Mesendoderm (in vitro differentiated cells): ENCODE measurements around the gene CAPN13.

Source experiments
- DNase-seq: peaks from one replicate; pipeline ENCODE4 v3.0.0; 2013
- H2AK5ac ChIP-seq: 2 replicates; pipeline ENCODE4 v1.6.1; 2013; ENCODE audit warnings: low read length, inconsistent platforms
- H2BK120ac ChIP-seq: 2 replicates; pipeline ENCODE4 v1.6.1; 2013; ENCODE audit warnings: low read depth, mild to moderate bottlenecking, low read length, moderate library complexity, mixed read lengths
- H2BK15ac ChIP-seq: replicated peaks from 2 replicates; pipeline ENCODE4 v1.6.1; 2013; ENCODE audit warnings: low read depth, mild to moderate bottlenecking, moderate library complexity
- H2BK5ac ChIP-seq: 2 replicates; pipeline ENCODE4 v1.6.1; 2013; ENCODE audit warnings: low read length, inconsistent platforms
- H3K18ac ChIP-seq: 2 replicates; pipeline ENCODE4 v1.6.1; 2013; ENCODE audit warnings: mild to moderate bottlenecking, low read length, mixed read lengths
- H3K23ac ChIP-seq: one replicate; pipeline ENCODE4 v1.6.1; 2013; ENCODE audit warnings: low read length
- H3K27ac ChIP-seq: 2 replicates; pipeline ENCODE4 v1.5.1; 2013; ENCODE audit warnings: low read depth, mild to moderate bottlenecking, inconsistent platforms, low read length, moderate library complexity
- H3K27me3 ChIP-seq: 2 replicates; pipeline ENCODE4 v1.6.1; 2013; ENCODE audit warnings: low read length, control low read depth, mild to moderate bottlenecking, inconsistent platforms; ENCODE audit not compliant: insufficient read depth, poor library complexity
- H3K36me3 ChIP-seq: 2 replicates; pipeline ENCODE4 v1.6.1; 2013; ENCODE audit warnings: low read length, inconsistent platforms; ENCODE audit not compliant: control insufficient read depth, insufficient read depth
- H3K4ac ChIP-seq: one replicate; pipeline ENCODE4 v1.6.1; 2013; ENCODE audit warnings: low read depth, mild to moderate bottlenecking, low read length, moderate library complexity
- H3K4me1 ChIP-seq: 2 replicates; pipeline ENCODE4 v1.6.1; 2013; ENCODE audit warnings: low read depth, low read length, inconsistent platforms; ENCODE audit not compliant: control insufficient read depth
- H3K4me2 ChIP-seq: 2 replicates; pipeline ENCODE4 v1.6.1; 2013; ENCODE audit warnings: low read length
- H3K4me3 ChIP-seq: 2 replicates; pipeline ENCODE4 v1.5.1; 2013; ENCODE audit warnings: mild to moderate bottlenecking, low read length
- H3K56ac ChIP-seq: one replicate; pipeline ENCODE4 v1.6.1; 2013; ENCODE audit warnings: low read length
- H3K79me1 ChIP-seq: 2 replicates; pipeline ENCODE4 v1.6.1; 2013; ENCODE audit warnings: low read length, inconsistent platforms
- H3K79me2 ChIP-seq: 2 replicates; pipeline ENCODE4 v1.6.1; 2013; ENCODE audit warnings: mild to moderate bottlenecking, low read length; ENCODE audit not compliant: control insufficient read depth, insufficient read depth
- H3K9ac ChIP-seq: 2 replicates; pipeline ENCODE4 v1.6.1; 2013; ENCODE audit warnings: low read length, inconsistent platforms
- H4K5ac ChIP-seq: one replicate; pipeline ENCODE4 v1.6.1; 2013; ENCODE audit warnings: low read length
- H4K8ac ChIP-seq: one replicate; pipeline ENCODE4 v1.6.1; 2013; ENCODE audit warnings: low read depth, mild to moderate bottlenecking, control low read depth, low read length, moderate library complexity
- WGBS: extraction: QIAGEN DNeasy Blood & Tissue Kit; methylation state at CpG from one replicate; pipeline ENCODE4 v1.1.7; 2013; ENCODE audit warnings: low lambda C conversion rate, missing lambda C conversion rate; ENCODE audit not compliant: insufficient coverage; ENCODE audit errors: extremely low coverage; 5-methylcytosine and 5-hydroxymethylcytosine counted together

Gene CAPN13

DNA sequence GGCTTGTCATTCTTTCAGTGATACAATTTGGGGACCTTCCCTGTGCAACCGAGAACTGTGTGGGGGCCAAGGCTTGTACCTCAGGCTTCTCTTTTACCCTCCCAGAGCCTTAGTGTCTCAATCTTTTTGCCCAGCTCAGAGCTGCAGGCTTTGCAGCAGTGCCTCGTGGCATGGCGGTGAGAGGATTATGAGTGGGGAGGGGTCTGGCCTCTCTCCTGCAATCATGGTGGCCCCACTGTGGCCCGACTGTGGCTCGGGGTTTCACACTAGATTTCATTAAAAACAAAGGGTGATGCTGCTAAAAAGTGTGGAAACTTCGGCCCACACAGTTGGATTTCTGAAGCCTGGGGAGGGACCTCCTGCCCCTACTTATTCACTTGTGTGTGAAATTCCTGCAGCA is 75.5 kb downstream of the CAPN13 start:
- H3K79me2 ChIP-seq: no peaks in the 10 kb centered on the region
- no peak overlapping the region for H2BK15ac ChIP-seq
- no peak overlapping the region for H2AK5ac ChIP-seq
- no peak overlapping the region for H3K18ac ChIP-seq
- no peak for DNase-seq
- no peak overlapping the region for H3K4me2 ChIP-seq
- no peak overlapping the region for H3K4ac ChIP-seq
- no peak overlapping the region for H3K23ac ChIP-seq
- H3K4me1 ChIP-seq: no peaks in the 10 kb centered on the region
- H4K5ac ChIP-seq: no peak overlapping the region
- no peak overlapping the region for H3K56ac ChIP-seq
- no CpG with 5 or more reads among the region's 6 CpGs for WGBS
- no peak overlapping the region for H3K4me3 ChIP-seq
- H3K36me3 ChIP-seq: no peaks in the 10 kb centered on the region
- H3K79me1 ChIP-seq: no peaks in the 10 kb centered on the region
- no peak overlapping the region for H3K9ac ChIP-seq
- no peak overlapping the region for H4K8ac ChIP-seq
- H2BK5ac ChIP-seq: no peak overlapping the region
- no peak overlapping the region for H3K27ac ChIP-seq
- H3K27me3 ChIP-seq: no peaks in the 10 kb centered on the region
- no peak overlapping the region for H2BK120ac ChIP-seq

DNA sequence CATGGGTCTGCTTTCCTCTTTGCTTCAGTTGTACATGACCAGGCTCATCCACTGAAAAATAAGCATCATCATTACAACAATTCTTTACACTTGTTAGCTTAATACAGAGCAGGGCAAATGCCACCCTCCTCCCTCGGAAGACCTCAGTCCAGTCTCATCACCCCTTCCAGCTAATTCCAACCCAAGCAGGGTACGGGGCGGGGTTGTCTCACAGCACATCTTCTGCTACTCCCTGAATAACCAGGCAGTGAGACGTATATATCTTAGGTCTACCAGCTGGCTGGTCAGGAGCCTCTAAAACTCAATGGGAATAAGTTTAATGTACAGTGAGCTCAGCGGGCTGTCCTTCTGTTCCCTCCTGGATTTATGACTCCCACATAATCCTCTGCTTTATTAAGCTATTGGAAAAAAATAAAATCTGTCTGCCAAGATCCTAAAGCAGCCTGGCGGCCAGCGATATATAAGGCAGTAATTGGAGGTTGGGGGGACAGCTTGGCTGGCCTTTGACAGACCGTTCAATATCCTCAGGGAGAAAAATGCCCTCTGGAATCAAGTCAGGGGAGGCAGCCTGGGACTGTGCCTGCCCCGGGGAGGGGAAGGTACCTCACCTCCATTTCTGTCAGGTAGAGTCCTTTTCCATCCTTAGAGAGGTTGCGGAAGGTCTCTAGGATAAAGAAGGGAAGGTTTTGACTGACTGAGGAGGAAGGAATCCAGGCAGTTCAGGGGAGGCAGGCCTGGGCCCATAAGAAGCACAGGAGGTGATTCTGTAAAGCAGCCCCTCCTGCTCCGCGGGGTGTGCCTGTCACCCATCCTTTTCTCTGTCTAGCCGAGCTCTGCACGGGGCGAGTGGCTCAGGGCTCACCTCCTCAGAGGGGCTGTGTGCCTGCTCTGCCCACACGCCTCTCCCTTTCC is 76.3 kb downstream of the CAPN13 start:
- Histone ChIP-seq H3K9ac (no peak overlapping the region), H3K4me2 (no peak overlapping the region), H3K4me3 (no peak overlapping the region), H3K27ac (no peak overlapping the region), H2BK15ac (no peak overlapping the region), H3K23ac (no peak overlapping the region), H2AK5ac (no peak overlapping the region), H3K56ac (no peak overlapping the region), H4K5ac (no peak overlapping the region), H2BK5ac (no peak overlapping the region), H3K4me1 (no peaks in the 10 kb centered on the region), H3K79me1 (no peaks in the 10 kb centered on the region), H4K8ac (no peak overlapping the region), H2BK120ac (no peak overlapping the region), H3K18ac (no peak overlapping the region), H3K36me3 (no peaks in the 10 kb centered on the region), H3K27me3 (no peaks in the 10 kb centered on the region), H3K79me2 (no peaks in the 10 kb centered on the region), H3K4ac (no peak overlapping the region)
- WGBS: no CpG with 5 or more reads among the region's 16 CpGs
- no peak for DNase-seq

DNA sequence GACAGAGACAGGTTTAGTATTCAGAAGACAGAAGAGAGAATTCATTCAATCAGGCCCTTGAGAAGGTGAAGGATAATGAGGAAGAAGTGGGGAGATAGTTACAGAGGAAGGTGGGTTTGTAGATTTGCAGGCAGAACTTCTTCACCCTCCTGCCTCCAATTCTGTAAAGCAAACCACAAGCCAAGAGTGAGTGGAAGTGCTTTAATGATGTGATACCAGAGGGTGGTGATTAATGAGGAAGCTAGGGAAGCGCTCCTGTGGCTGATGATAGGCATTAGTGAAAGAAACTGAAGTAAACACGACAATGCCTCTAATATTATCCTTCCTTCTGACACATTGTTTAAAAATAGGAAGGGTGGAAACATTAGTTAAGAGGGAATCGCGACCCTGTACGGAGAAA is 78.2 kb downstream of the CAPN13 start:
- H3K27me3 ChIP-seq: no peaks in the 10 kb centered on the region
- no peak overlapping the region for H3K56ac ChIP-seq

DNA sequence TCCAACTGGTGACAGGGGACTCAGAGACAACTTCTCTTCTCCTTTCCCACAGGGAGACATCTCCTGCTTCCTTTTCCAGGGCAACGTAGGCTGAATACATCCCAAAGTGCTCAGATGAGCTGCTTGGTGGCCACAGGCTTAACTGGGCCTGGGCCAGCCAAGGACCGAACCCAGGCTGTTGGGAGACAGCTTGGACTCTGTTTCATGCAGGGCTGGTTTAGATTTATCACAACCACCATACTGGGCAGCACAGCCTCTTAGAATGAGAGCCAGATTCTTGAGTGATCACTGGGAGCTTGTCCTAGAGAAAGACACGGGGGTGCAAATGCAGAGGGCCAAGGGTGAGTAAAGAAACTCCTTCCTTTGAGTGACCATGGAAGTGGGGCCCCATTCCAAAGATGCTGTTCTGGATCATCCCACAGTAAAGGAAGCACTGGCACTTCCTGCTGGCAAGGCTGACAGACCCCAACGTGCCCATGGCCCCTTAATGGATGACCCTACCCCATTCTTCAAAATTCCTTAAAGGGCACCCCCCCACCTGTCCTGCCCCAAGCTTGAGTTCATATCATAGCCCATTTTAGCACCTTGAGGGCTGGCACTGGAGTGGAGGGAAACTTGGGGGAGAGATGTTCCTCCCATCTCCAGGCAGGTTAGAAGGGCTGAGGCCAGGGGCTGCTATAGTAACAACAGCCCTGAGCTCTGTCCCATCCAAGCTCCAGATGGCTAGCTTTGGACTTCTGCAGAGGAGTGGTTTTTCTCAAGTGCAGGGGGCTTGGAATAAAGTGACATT is 84.1 kb downstream of the CAPN13 start:
- Histone ChIP-seq H3K4me1 (no peaks in the 10 kb centered on the region), H3K23ac (no peak overlapping the region), H3K27ac (no peak overlapping the region), H3K9ac (no peak overlapping the region), H2BK15ac (no peak overlapping the region), H3K4ac (no peak overlapping the region), H2BK120ac (no peak overlapping the region), H2AK5ac (no peak overlapping the region), H4K5ac (no peak overlapping the region), H3K18ac (no peak overlapping the region), H3K4me2 (no peak overlapping the region), H3K36me3 (no peaks in the 10 kb centered on the region), H3K79me1 (no peaks in the 10 kb centered on the region), H3K27me3 (no peaks in the 10 kb centered on the region), H4K8ac (no peak overlapping the region), H2BK5ac (no peak overlapping the region), H3K56ac (no peak overlapping the region), H3K79me2 (no peaks in the 10 kb centered on the region), H3K4me3 (no peak overlapping the region)
- WGBS: no CpG with 5 or more reads among the region's 4 CpGs
- DNase-seq: no peak

More for the DNA sequence above, 78.2 kb downstream of the CAPN13 start:
- Histone ChIP-seq H3K79me2 (no peaks in the 10 kb centered on the region), H3K4me1 (no peaks in the 10 kb centered on the region), H2BK15ac (no peak overlapping the region), H4K8ac (no peak overlapping the region), H3K27ac (no peak overlapping the region), H2AK5ac (no peak overlapping the region), H3K4me3 (no peak overlapping the region), H3K36me3 (no peaks in the 10 kb centered on the region), H3K4me2 (no peak overlapping the region), H2BK5ac (no peak overlapping the region), H3K23ac (no peak overlapping the region), H3K18ac (no peak overlapping the region), H3K9ac (no peak overlapping the region), H3K4ac (no peak overlapping the region), H4K5ac (no peak overlapping the region), H2BK120ac (no peak overlapping the region), H3K79me1 (no peaks in the 10 kb centered on the region)
- WGBS: no CpG with 5 or more reads among the region's 5 CpGs
- DNase-seq: no peak

DNA sequence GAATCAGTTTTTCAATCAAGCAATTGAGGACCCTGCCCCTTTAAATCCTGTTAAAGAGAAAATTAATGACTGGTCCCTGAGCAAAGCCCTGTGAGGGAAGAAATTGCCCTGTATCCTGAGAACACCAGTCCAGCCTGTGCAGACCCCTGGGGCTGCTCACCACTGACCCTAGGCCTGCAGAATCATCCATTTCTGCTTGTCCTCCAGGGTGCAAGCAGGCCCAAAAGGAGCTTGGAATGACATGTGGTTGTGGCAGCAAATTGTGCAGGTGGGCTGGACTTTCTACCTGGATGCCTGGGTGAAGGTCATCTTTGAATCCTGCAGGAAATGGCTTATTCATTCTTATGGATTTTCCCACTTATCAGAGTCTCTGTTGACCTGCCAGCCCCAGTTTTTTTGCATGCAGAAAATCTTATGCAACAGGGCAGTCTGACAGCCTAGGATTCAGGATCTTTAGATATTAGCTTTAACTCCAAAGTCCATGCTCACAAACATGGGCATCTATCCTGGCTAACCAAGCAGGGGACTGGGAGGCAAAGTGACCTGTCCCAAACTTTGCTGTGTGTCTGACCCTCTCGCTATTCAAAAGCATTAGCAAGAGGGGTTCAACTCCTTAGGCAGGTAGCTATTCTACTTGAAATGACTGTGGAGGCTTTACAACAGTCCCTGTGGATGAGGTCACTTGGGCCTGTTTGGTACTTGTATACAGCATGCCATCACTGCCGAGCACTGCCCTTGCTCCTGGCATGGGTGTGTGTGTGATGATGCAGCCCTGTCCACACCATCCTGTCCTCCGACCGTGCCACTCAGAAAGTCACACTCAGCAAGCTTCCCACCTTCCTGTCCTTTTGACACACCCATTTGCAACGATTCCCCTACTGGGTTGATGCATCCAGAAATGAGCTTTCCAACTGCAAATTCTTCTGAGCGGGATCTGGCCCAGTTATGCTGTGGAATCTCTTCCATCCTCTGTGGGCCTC is 85.3 kb downstream of the CAPN13 start:
- Histone ChIP-seq H2BK120ac (no peak overlapping the region), H4K5ac (no peak overlapping the region), H3K23ac (no peak overlapping the region), H3K4me1 (no peaks in the 10 kb centered on the region), H3K4me2 (no peak overlapping the region), H2BK5ac (no peak overlapping the region), H3K27ac (no peak overlapping the region), H3K4me3 (no peak overlapping the region), H3K9ac (no peak overlapping the region), H3K4ac (no peak overlapping the region), H3K79me2 (no peaks in the 10 kb centered on the region), H3K18ac (no peak overlapping the region), H4K8ac (no peak overlapping the region), H3K36me3 (no peaks in the 10 kb centered on the region), H2BK15ac (no peak overlapping the region), H3K56ac (no peak overlapping the region), H3K79me1 (no peaks in the 10 kb centered on the region), H2AK5ac (no peak overlapping the region), H3K27me3 (no peaks in the 10 kb centered on the region)
- WGBS: no CpG with 5 or more reads among the region's 6 CpGs
- DNase-seq: no peak
